ENCODE data around the gene DNAJC17. TPM values are rescaled to one million over a fixed set of nuclear protein-coding genes. Genes with fewer than 3 reads are reported as not detected.

DNAJC17 gene
- total RNA-seq, 3 donors from 2014 or later (not counting 1 experiment from before 2014, with no cell fraction given) = 36.2 to 64.9 (median 50.0) TPM

GRCh38 chr15:40796512-40796911 lies 10.8 kb downstream of the DNAJC17 start:
- Histone ChIP-seq H3K9me3 (ENCODE audit: control insufficient read depth, insufficient read depth, low read length) (no peaks in the 10 kb centered on the region), H3K27ac (ENCODE audit: low read length) (no peak overlapping the region), H3K36me3 (ENCODE audit: control insufficient read depth, insufficient read depth, low read length) (peaks cover 9% of the 10 kb centered on the region), H3K4me3 (ENCODE audit: low read length) (no peak overlapping the region), H3K4me1 (ENCODE audit: control insufficient read depth, insufficient read depth, low read length) (no peaks in the 10 kb centered on the region), H3K27me3 (ENCODE audit: control insufficient read depth, insufficient read depth, low read length) (no peaks in the 10 kb centered on the region)
- no peaks in the 10 kb centered on the region for H3K9me3 Mint-ChIP-seq
- 90% methylated on average over 4 of the region's 5 CpGs for WGBS (ENCODE audit: insufficient coverage)
- peaks cover 21 to 25% of the 10 kb centered on the region in 2 donors for H3K4me1 Mint-ChIP-seq
- intact Hi-C loops (cut with micrococcal nuclease) = no loop called here
- peak overlapping the region in 1 of 2 donors; percentile 60 for H3K27ac Mint-ChIP-seq
- H3K27me3 Mint-ChIP-seq (ENCODE audit: low read depth in 2 of 2) = no peaks in the 10 kb centered on the region
- no peaks in the 10 kb centered on the region for H3K36me3 Mint-ChIP-seq
- ATAC-seq (no peak), DNase-seq (no peak)
- no peak overlapping the region for H3K4me3 Mint-ChIP-seq
- no peak for TF ChIP-seq CTCF (IDR thresholded peaks at IDR 0.05)

DNA sequence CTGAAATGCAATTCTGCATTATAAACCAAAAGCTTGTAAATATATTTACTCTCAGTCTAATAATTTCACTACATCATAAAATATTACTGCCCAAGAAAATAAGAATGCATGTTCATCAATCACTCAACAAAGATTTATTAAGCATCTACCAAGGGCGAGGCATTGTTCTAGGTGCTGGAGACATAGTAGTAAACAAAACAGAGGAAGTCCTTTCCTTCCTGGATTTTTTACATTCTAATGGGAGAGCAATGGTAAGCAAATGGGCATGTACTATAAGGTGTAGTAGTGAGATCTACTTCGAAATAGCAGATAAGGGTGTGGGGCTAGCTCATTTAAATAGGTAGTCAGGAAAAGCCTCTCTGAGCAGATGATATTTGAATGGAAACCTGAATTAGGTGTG lies 11.2 kb downstream of the DNAJC17 start:
- no peaks in the 10 kb centered on the region for H3K27me3 Mint-ChIP-seq (ENCODE audit: low read depth in 2 of 2)
- H3K27me3 ChIP-seq (ENCODE audit: control insufficient read depth, insufficient read depth, low read length) = no peaks in the 10 kb centered on the region
- intact Hi-C loops (cut with micrococcal nuclease) = no loop called here
- WGBS (ENCODE audit: insufficient coverage) = 98% methylated on average over 2 of the region's 2 CpGs
- no peak overlapping the region for H3K27ac ChIP-seq (ENCODE audit: low read length)
- no peak for ATAC-seq
- peak overlapping the region in 1 of 2 donors; percentile 60 for H3K27ac Mint-ChIP-seq
- H3K36me3 ChIP-seq (ENCODE audit: control insufficient read depth, insufficient read depth, low read length) = peaks cover 9% of the 10 kb centered on the region
- DNase-seq = no peak
- no peaks in the 10 kb centered on the region for H3K9me3 Mint-ChIP-seq
- H3K4me3 Mint-ChIP-seq = no peak overlapping the region
- H3K36me3 Mint-ChIP-seq = no peaks in the 10 kb centered on the region
- no peaks in the 10 kb centered on the region for H3K9me3 ChIP-seq (ENCODE audit: control insufficient read depth, insufficient read depth, low read length)
- no peaks in the 10 kb centered on the region for H3K4me1 ChIP-seq (ENCODE audit: control insufficient read depth, insufficient read depth, low read length)
- no peak overlapping the region for H3K4me3 ChIP-seq (ENCODE audit: low read length)
- TF ChIP-seq CTCF (IDR thresholded peaks at IDR 0.05) = no peak
- peaks cover 21 to 23% of the 10 kb centered on the region in 2 donors for H3K4me1 Mint-ChIP-seq

GRCh38 chr15:40793216-40793989 lies 13.9 kb downstream of the DNAJC17 start:
- ATAC-seq (no peak), DNase-seq (no peak)
- intact Hi-C loops (cut with micrococcal nuclease) = no loop called here
- H3K27me3 Mint-ChIP-seq (ENCODE audit: low read depth in 2 of 2) = no peaks in the 10 kb centered on the region
- H3K27me3 ChIP-seq (ENCODE audit: control insufficient read depth, insufficient read depth, low read length) = no peaks in the 10 kb centered on the region
- peaks cover 7% of the 10 kb centered on the region for H3K36me3 ChIP-seq (ENCODE audit: control insufficient read depth, insufficient read depth, low read length)
- H3K4me1 Mint-ChIP-seq = peaks cover 25 to 27% of the 10 kb centered on the region in 2 donors
- H3K4me1 ChIP-seq (ENCODE audit: control insufficient read depth, insufficient read depth, low read length) = peaks cover 7% of the 10 kb centered on the region
- no peaks in the 10 kb centered on the region for H3K9me3 Mint-ChIP-seq
- no peaks in the 10 kb centered on the region for H3K9me3 ChIP-seq (ENCODE audit: control insufficient read depth, insufficient read depth, low read length)
- 87% methylated on average over 8 of the region's 9 CpGs for WGBS (ENCODE audit: insufficient coverage)
- no peaks in the 10 kb centered on the region for H3K36me3 Mint-ChIP-seq
- no peak overlapping the region for H3K4me3 Mint-ChIP-seq
- H3K27ac Mint-ChIP-seq = no peak overlapping the region
- H3K27ac ChIP-seq (ENCODE audit: low read length) = no peak overlapping the region
- TF ChIP-seq CTCF (IDR thresholded peaks at IDR 0.05) = no peak
- no peak overlapping the region for H3K4me3 ChIP-seq (ENCODE audit: low read length)

DNA sequence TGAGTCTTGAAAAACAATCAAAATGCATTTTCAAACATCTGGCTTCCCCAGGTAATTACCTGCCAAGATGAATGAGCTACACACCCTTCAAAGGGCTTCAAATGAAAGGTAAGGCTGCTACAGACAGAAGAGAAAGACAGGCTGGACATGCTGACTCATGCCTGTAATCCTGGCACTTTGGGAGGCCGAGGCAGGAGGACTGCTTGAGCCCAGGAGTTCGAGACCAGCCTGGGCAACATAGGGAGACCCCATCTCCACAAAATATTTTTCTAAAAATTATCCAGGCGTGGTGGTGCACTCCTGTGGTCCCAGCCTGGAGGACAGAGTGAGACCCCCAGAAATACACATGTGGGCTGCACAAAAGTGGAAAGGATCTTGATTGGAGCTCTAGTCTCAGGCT lies 14.9 kb downstream of the DNAJC17 start:
- Mint-ChIP-seq H3K27ac (peak overlapping the region in 1 of 2 donors; percentile 16), H3K4me1 (peaks cover 27 to 29% of the 10 kb centered on the region in 2 donors), H3K27me3 (ENCODE audit: low read depth in 2 of 2) (no peaks in the 10 kb centered on the region), H3K4me3 (no peak overlapping the region), H3K36me3 (no peaks in the 10 kb centered on the region), H3K9me3 (no peaks in the 10 kb centered on the region)
- Histone ChIP-seq H3K9me3 (ENCODE audit: control insufficient read depth, insufficient read depth, low read length) (no peaks in the 10 kb centered on the region), H3K27ac (ENCODE audit: low read length) (no peak overlapping the region), H3K4me1 (ENCODE audit: control insufficient read depth, insufficient read depth, low read length) (peaks cover 16% of the 10 kb centered on the region), H3K4me3 (ENCODE audit: low read length) (no peak overlapping the region), H3K36me3 (ENCODE audit: control insufficient read depth, insufficient read depth, low read length) (peaks cover 7% of the 10 kb centered on the region), H3K27me3 (ENCODE audit: control insufficient read depth, insufficient read depth, low read length) (no peaks in the 10 kb centered on the region)
- ATAC-seq (no peak), DNase-seq (no peak)
- intact Hi-C loops (cut with micrococcal nuclease) = no loop called here
- TF ChIP-seq CTCF (IDR thresholded peaks at IDR 0.05) = no peak
- 94% methylated on average over 3 of the region's 3 CpGs for WGBS (ENCODE audit: insufficient coverage)

Measured in natural killer cell (primary cell).